Upper lobe of right lung (tissue), 1 donor: ENCODE measurements around the gene ERMN. TPM values are rescaled to one million over a fixed set of nuclear protein-coding genes. Genes with fewer than 3 reads are reported as not detected.

Experiments
- ATAC-seq: fragments of 200-7000 bp; cut with Tn5 transposase; one replicate; pipeline ENCODE4 v1.9.1; 2020; ENCODE audit warnings: mild to moderate bottlenecking, moderate library complexity
- DNase-seq: peaks from one replicate; pipeline ENCODE4 v3.0.0-alpha.2; 2020
- H3K27ac ChIP-seq: fragments of 200-600 bp; one replicate; pipeline ENCODE4 v1.8.0; 2022
- H3K27me3 ChIP-seq: fragments of 200-600 bp; one replicate; pipeline ENCODE4 v1.8.0; 2022; ENCODE audit warnings: mild to moderate bottlenecking
- H3K36me3 ChIP-seq: fragments of 200-600 bp; one replicate; pipeline ENCODE4 v1.8.0; 2022
- H3K4me1 ChIP-seq: fragments of 200-600 bp; one replicate; pipeline ENCODE4 v1.8.0; 2022
- H3K4me3 ChIP-seq: fragments of 200-600 bp; one replicate; pipeline ENCODE4 v1.8.0; 2022; ENCODE audit warnings: mild to moderate bottlenecking
- H3K9me3 ChIP-seq: fragments of 200-600 bp; one replicate; pipeline ENCODE4 v1.8.0; 2022
- CTCF ChIP-seq: fragments of 200-600 bp; IDR thresholded peaks from one replicate; pipeline ENCODE4 v1.8.0; 2022; ENCODE audit warnings: antibody characterized with exemption
- intact Hi-C: fragments of 100-400 bp; cut with DNase I; formaldehyde crosslinking; loops from one replicate; pipeline ENCODE4 v1.11.0; 2022
- total RNA-seq: library from RNA; stranded (reverse); fragmentation: NEBNext Ultra II Directional; extraction: Animal tissue kit (Norgen Biotek cat#: 25700); gene quantifications from one replicate; pipeline ENCODE4 v1.2.1, GENCODE V29; 2021
- donor health status: DM: no; HTN: yes; CAD: no; lungs with severe emphysema.

The ERMN gene
- total RNA-seq, 1 donor from 2014 or later: 0.32 TPM

DNA sequence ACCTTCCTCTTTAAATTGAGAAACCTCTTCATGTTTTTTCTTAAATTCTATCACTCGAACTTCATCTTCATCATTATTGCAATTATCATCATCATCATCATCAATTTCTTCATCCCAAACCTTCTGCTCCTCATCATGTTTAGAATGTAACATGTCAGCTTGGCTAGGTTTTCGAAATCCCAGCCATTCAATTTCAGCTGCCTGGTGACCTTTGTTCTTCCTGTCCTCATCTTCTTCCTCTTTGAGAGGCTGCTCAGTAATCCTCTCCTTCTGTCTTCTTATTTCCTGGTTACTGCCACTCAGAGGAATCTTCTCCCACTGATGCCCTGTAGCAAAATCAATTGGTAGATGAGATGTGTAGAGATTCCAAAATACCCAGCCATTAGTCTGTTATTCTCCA is 4.2 kb downstream of the ERMN start:
- TF ChIP-seq CTCF: no peak
- intact Hi-C loops: no loop called here
- no peaks in the 10 kb centered on the region for H3K4me1 ChIP-seq
- H3K27ac ChIP-seq: no peak overlapping the region
- H3K4me3 ChIP-seq: no peak overlapping the region
- ATAC-seq (peak; percentile 73), DNase-seq (no peak)
- H3K9me3 ChIP-seq: no peaks in the 10 kb centered on the region
- H3K36me3 ChIP-seq: no peaks in the 10 kb centered on the region
- H3K27me3 ChIP-seq: no peaks in the 10 kb centered on the region

DNA sequence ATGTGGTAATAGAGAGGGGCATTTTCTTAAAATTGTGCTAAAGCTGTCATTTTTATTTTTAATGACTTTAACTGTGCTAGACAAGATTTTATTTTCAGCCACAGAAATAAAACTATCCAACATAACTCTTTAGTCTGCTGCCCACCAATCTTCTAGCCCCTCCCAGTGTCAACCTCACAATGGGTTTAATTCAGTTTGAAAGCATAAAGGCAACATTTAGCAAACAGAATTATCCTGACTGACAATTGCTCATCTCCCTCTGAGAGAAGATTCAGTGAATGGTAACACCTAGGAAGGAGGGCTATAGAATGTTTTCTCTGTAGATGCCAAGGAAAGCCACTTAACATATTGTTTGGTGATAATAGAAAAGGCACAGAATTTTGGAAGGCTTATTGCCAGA is 5.2 kb downstream of the ERMN start:
- Histone ChIP-seq H3K27me3 (no peaks in the 10 kb centered on the region), H3K36me3 (no peaks in the 10 kb centered on the region), H3K9me3 (no peaks in the 10 kb centered on the region), H3K4me1 (no peaks in the 10 kb centered on the region), H3K4me3 (no peak overlapping the region), H3K27ac (no peak overlapping the region)
- ATAC-seq (no peak), DNase-seq (no peak)
- intact Hi-C loops: no loop called here
- TF ChIP-seq CTCF: no peak

DNA sequence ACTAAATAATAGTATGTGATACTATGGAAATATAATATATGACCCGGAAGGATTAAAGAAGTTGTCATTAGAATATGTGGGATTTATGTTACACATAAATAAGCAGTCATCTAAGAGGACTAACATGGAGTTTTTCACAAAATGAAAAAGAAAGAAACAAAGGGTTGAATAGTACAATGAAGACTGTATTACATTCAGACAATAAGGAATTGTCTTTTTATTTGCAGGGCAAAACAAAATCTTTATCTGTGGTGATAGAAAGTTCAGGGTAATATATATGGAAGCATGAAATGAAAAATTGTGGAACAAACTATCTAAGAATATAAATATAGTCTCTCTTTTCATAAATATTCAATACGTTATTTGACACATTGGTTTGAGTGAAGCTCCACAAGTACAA is 5.8 kb downstream of the ERMN start:
- intact Hi-C loops: no loop called here
- Histone ChIP-seq H3K9me3 (no peaks in the 10 kb centered on the region), H3K27ac (no peak overlapping the region), H3K4me1 (no peaks in the 10 kb centered on the region), H3K36me3 (no peaks in the 10 kb centered on the region), H3K4me3 (no peak overlapping the region), H3K27me3 (no peaks in the 10 kb centered on the region)
- no peak for ATAC-seq
- DNase-seq: no peak
- TF ChIP-seq CTCF: no peak

- Histone ChIP-seq H3K36me3 (no peaks in the 10 kb centered on the region), H3K9me3 (no peaks in the 10 kb centered on the region), H3K4me3 (no peak overlapping the region), H3K27ac (no peak overlapping the region), H3K27me3 (no peaks in the 10 kb centered on the region), H3K4me1 (no peaks in the 10 kb centered on the region)
- no peak for ATAC-seq
- intact Hi-C loops: no loop called here
- TF ChIP-seq CTCF: no peak
- DNase-seq: no peak
Measured at GRCh38 chr2:157318884-157319283, 6.7 kb downstream of the ERMN start.

GRCh38 chr2:157315901-157316300 is 9.7 kb downstream of the ERMN start:
- DNase-seq: no peak
- intact Hi-C loops: no loop called here
- no peak overlapping the region for H3K27ac ChIP-seq
- TF ChIP-seq CTCF: no peak
- no peaks in the 10 kb centered on the region for H3K9me3 ChIP-seq
- H3K36me3 ChIP-seq: no peaks in the 10 kb centered on the region
- no peak for ATAC-seq
- no peaks in the 10 kb centered on the region for H3K27me3 ChIP-seq
- no peak overlapping the region for H3K4me3 ChIP-seq
- no peaks in the 10 kb centered on the region for H3K4me1 ChIP-seq

DNA sequence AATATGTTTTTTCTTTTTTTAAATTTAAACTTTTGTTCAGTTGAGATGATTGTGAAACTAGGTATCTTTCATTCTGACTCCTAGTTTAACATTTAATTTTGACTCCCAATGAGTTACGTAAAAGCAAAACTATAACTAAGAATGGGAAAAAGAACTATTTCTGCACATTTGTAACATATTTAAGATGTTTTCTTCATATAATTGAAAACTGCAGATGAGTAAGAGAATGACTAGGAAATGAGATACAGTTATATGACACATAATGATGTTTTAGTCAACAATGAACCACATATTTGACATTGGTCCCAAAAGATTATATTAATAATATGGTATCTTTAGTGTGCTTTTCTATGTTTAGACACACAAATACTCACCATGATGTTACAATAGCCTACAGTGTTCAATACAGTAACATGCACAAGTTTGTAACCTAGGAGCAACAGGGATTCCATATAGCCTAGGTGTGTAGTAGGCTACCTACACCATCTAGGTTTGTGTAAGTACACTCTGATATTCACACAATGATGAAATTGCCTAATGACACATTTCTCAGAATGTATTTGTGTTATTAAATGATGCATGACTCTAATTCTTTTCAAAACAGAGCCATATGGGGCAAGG is 12.6 kb downstream of the ERMN start:
- Histone ChIP-seq H3K9me3 (no peaks in the 10 kb centered on the region), H3K4me1 (no peaks in the 10 kb centered on the region), H3K4me3 (no peak overlapping the region), H3K27me3 (no peaks in the 10 kb centered on the region), H3K27ac (no peak overlapping the region), H3K36me3 (no peaks in the 10 kb centered on the region)
- intact Hi-C loops: no loop called here
- ATAC-seq (no peak), DNase-seq (no peak)
- TF ChIP-seq CTCF: no peak
